Keratinocyte (primary cell): Measurements from ENCODE around the gene ROBO2. TPM values are rescaled to one million over a fixed set of nuclear protein-coding genes. Genes with fewer than 3 reads are reported as not detected.

Experiments
- DNase-seq: peaks from one replicate; pipeline ENCODE4 v3.0.0-alpha.2; 2011; ENCODE audit warnings: low read depth, missing footprints, low spot score
- FAIRE-seq: peaks from 2 replicates; lab custom pipeline; 2011; peaks lifted over from hg19 to GRCh38; lab: Jason Lieb, UNC
- H2AFZ ChIP-seq: 2 replicates; pipeline ENCODE4 v1.6.0; 2012; ENCODE audit warnings: low read length, control low read depth, inconsistent platforms; ENCODE audit not compliant: control insufficient read depth
- H3K27ac ChIP-seq: 2 replicates; pipeline ENCODE4 v1.5.1; 2011; ENCODE audit warnings: low read length; ENCODE audit not compliant: control insufficient read depth, insufficient read depth
- H3K27me3 ChIP-seq: 3 replicates; pipeline ENCODE4 v1.6.0; 2011; ENCODE audit warnings: low read length; ENCODE audit not compliant: control insufficient read depth, insufficient read depth; ENCODE audit errors: extremely low read depth
- H3K36me3 ChIP-seq, 2 experiments: 2 replicates in 1 of 2; 3 replicates in 1 of 2; pipeline ENCODE4 v1.5.1; 2011; ENCODE audit warnings: low read length in 2 of 2, mild to moderate bottlenecking in 1 of 2; ENCODE audit not compliant: control insufficient read depth in 2 of 2, insufficient read depth in 2 of 2; ENCODE audit errors: extremely low read depth in 1 of 2
- H3K4me1 ChIP-seq: 3 replicates; pipeline ENCODE4 v1.5.1; 2011; ENCODE audit warnings: low read length; ENCODE audit not compliant: control insufficient read depth, insufficient read depth; ENCODE audit errors: extremely low read depth
- H3K4me2 ChIP-seq: 3 replicates; pipeline ENCODE4 v1.6.0; 2011; ENCODE audit warnings: low read depth, low read length; ENCODE audit not compliant: control insufficient read depth, insufficient read depth; ENCODE audit errors: extremely low read depth
- H3K4me3 ChIP-seq, 3 experiments: fragments of 200-600 bp in 1 of 3; sonication (generic) in 1 of 3; 2 replicates in 2 of 3; 3 replicates in 1 of 3; pipeline ENCODE4 v1.5.1; 2011 to 2016; ENCODE audit warnings: low read length in 3 of 3, mild to moderate bottlenecking in 3 of 3, control low read depth in 2 of 3, inconsistent platforms in 1 of 3, low read depth in 1 of 3, mixed read lengths in 1 of 3, mixed run types in 1 of 3, moderate library complexity in 1 of 3; ENCODE audit not compliant: control insufficient read depth in 2 of 3, insufficient read depth in 2 of 3; ENCODE audit errors: extremely low read depth in 1 of 3
- H3K79me2 ChIP-seq: 2 replicates; pipeline ENCODE4 v1.6.0; 2012; ENCODE audit warnings: low read length; ENCODE audit not compliant: control insufficient read depth, insufficient read depth
- H3K9ac ChIP-seq: 3 replicates; pipeline ENCODE4 v1.6.0; 2011; ENCODE audit warnings: low read length; ENCODE audit not compliant: control insufficient read depth, insufficient read depth; ENCODE audit errors: extremely low read depth
- H3K9me1 ChIP-seq: 3 replicates; pipeline ENCODE4 v1.6.0; 2011; ENCODE audit warnings: low read length; ENCODE audit not compliant: control insufficient read depth, insufficient read depth; ENCODE audit errors: extremely low read depth
- H3K9me3 ChIP-seq: 2 replicates; pipeline ENCODE4 v1.5.1; 2012; ENCODE audit warnings: low read depth, low read length; ENCODE audit not compliant: control insufficient read depth
- H4K20me1 ChIP-seq: 3 replicates; pipeline ENCODE4 v1.6.0; 2011; ENCODE audit warnings: low read length; ENCODE audit not compliant: control insufficient read depth, insufficient read depth; ENCODE audit errors: extremely low read depth
- EZH2 ChIP-seq: IDR thresholded peaks from one replicate; pipeline ENCODE4 v1.6.1; 2012; ENCODE audit warnings: inconsistent platforms, mild to moderate bottlenecking, low read length, moderate library complexity
- dilution Hi-C: fragments of 300-500 bp; cut with MboI; formaldehyde crosslinking; loops from one replicate; pipeline ENCODE4 v1.7.0; 2020; ENCODE audit warnings: low sequenced_read_pairs; ENCODE audit not compliant: extremely low pct_ligation_motif_present
- polyA plus RNA-seq, 5 experiments: library from polyadenylated mRNA; depleted of rRNA in 3 of 5; stranded (reverse) in 3 of 5; stranded (forward) in 1 of 5; unstranded in 1 of 5; fragments of >200 nt; gene quantifications; 1 replicate in 1 of 5; 2 replicates in 3 of 5; 3 replicates in 1 of 5; pipeline versions ENCODE4 v1.2.1 to v1.2.3, GENCODE V29; 2011 to 2012; ENCODE audit warnings: missing spikeins in 2 of 5, low read depth in 1 of 5, low replicate concordance in 1 of 5
- TF ChIP-seq, protein P1 (sequence below), 3 experiments: IDR thresholded peaks in 1 of 3; conservative IDR thresholded peaks in 1 of 3; optimal IDR thresholded peaks in 1 of 3; 2 replicates in 2 of 3; 3 replicates in 1 of 3; pipeline versions ENCODE3 to v1.5.1; 2011; ENCODE audit warnings: low read length in 3 of 3, mild to moderate bottlenecking in 3 of 3, moderate library complexity in 2 of 3, control low read depth in 1 of 3, inconsistent platforms in 1 of 3; ENCODE audit not compliant: insufficient read depth in 2 of 3; ENCODE audit errors: extremely low read depth in 1 of 3

ROBO2 gene
- polyA plus RNA-seq, 1 donor (not counting 4 experiments of a cell fraction or from before 2014, with no cell fraction given) = 0.30 TPM

GRCh38 chr3:77377717-77378116 is 337.8 kb downstream of the ROBO2 start:
- no peak for FAIRE-seq
- no peak overlapping the region for H3K4me2 ChIP-seq
- no peak for DNase-seq
- no peak overlapping the region for H3K4me3 ChIP-seq
- H3K79me2 ChIP-seq = no peaks in the 10 kb centered on the region
- H3K9me3 ChIP-seq = no peaks in the 10 kb centered on the region
- H3K9ac ChIP-seq = no peak overlapping the region
- H3K27me3 ChIP-seq = no peaks in the 10 kb centered on the region
- H3K36me3 ChIP-seq = no peaks in the 10 kb centered on the region
- H3K9me1 ChIP-seq = no peaks in the 10 kb centered on the region
- TF ChIP-seq, protein P1, sequence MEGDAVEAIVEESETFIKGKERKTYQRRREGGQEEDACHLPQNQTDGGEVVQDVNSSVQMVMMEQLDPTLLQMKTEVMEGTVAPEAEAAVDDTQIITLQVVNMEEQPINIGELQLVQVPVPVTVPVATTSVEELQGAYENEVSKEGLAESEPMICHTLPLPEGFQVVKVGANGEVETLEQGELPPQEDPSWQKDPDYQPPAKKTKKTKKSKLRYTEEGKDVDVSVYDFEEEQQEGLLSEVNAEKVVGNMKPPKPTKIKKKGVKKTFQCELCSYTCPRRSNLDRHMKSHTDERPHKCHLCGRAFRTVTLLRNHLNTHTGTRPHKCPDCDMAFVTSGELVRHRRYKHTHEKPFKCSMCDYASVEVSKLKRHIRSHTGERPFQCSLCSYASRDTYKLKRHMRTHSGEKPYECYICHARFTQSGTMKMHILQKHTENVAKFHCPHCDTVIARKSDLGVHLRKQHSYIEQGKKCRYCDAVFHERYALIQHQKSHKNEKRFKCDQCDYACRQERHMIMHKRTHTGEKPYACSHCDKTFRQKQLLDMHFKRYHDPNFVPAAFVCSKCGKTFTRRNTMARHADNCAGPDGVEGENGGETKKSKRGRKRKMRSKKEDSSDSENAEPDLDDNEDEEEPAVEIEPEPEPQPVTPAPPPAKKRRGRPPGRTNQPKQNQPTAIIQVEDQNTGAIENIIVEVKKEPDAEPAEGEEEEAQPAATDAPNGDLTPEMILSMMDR (optimal IDR thresholded peaks at IDR 0.05 in 1 of 3, IDR thresholded peaks at IDR 0.05 in 1 of 3, conservative IDR thresholded peaks at IDR 0.05 in 1 of 3; ENCODE audit: extremely low read depth in 1 of 3, insufficient read depth in 2 of 3, low read length in 3 of 3) = no peak
- TF ChIP-seq EZH2 = no peak
- no peaks in the 10 kb centered on the region for H4K20me1 ChIP-seq
- H3K4me1 ChIP-seq = no peaks in the 10 kb centered on the region
- no peak overlapping the region for H3K27ac ChIP-seq
- dilution Hi-C loops = no loop called here
- H2AFZ ChIP-seq = no peak overlapping the region

DNA sequence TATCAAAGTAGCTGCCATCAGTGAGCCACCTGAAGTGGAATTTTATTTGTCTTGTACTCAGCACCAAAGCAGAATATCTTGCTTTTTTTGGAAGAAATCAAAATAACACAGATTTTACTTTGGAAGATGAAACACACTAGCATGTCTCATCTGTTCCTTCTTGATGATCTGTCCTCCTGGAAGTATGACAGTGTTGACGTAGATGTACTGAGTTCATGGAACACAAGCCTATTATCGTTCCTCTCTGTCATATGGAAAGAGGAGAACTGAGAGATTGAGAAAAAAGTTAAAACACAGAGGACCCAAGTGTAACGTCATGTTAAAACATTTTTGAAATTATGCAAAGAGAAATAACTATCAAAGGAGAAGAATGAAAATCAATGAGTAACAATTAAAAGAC is 340.2 kb downstream of the ROBO2 start:
- H3K4me1 ChIP-seq = no peaks in the 10 kb centered on the region
- no peak for DNase-seq
- dilution Hi-C loops = no loop called here
- no peaks in the 10 kb centered on the region for H3K36me3 ChIP-seq
- H3K27me3 ChIP-seq = no peaks in the 10 kb centered on the region
- H3K9ac ChIP-seq = no peak overlapping the region
- no peaks in the 10 kb centered on the region for H3K9me3 ChIP-seq
- no peaks in the 10 kb centered on the region for H4K20me1 ChIP-seq
- H2AFZ ChIP-seq = no peak overlapping the region
- H3K9me1 ChIP-seq = no peaks in the 10 kb centered on the region
- no peak overlapping the region for H3K4me3 ChIP-seq
- TF ChIP-seq EZH2 = no peak
- TF ChIP-seq, protein P1 (optimal IDR thresholded peaks at IDR 0.05 in 1 of 3, IDR thresholded peaks at IDR 0.05 in 1 of 3, conservative IDR thresholded peaks at IDR 0.05 in 1 of 3; ENCODE audit: extremely low read depth in 1 of 3, insufficient read depth in 2 of 3, low read length in 3 of 3) = no peak
- H3K27ac ChIP-seq = no peak overlapping the region
- no peak overlapping the region for H3K4me2 ChIP-seq
- no peak for FAIRE-seq
- H3K79me2 ChIP-seq = no peaks in the 10 kb centered on the region
